GM18508 (cell line): ENCODE data around the gene YIPF1.
"Not testable (repeated sequence)": the region's sequence is repeated elsewhere in the genome, so short reads cannot be mapped to it uniquely, and the experiment has no call there.

Source experiments
- ATAC-seq: cut with Tn5 transposase; IDR thresholded peaks from one replicate; pipeline ENCODE4 v1.9.1; 2021; ENCODE audit warnings: moderate number of reproducible peaks; ENCODE audit not compliant: insufficient read depth, unreplicated experiment

The YIPF1 gene

GRCh38 chr1:53896635-53897229 lies 7.1 kb upstream of the YIPF1 start:
- ATAC-seq, result no peak

GRCh38 chr1:53895421-53895820 lies 5.8 kb upstream of the YIPF1 start:
- ATAC-seq, result no peak

GRCh38 chr1:53894644-53895043 lies 5.0 kb upstream of the YIPF1 start:
- no peak for ATAC-seq

- no peak for ATAC-seq
Measured at GRCh38 chr1:53893999-53894636, 4.5 kb upstream of the YIPF1 start, which contains the start of gene DIO1. Gene DIO1, plus strand, starts transcription at chr1:53894187. Its CDS starts 24 bp downstream, at chr1:53894211.

GRCh38 chr1:53892911-53893310 lies 3.3 kb upstream of the YIPF1 start:
- ATAC-seq, result no peak

- ATAC-seq, result no peak
Measured at GRCh38 chr1:53891678-53892077, 2.1 kb upstream of the YIPF1 start.

GRCh38 chr1:53891018-53891417 lies 1.4 kb upstream of the YIPF1 start:
- ATAC-seq, result no peak

GRCh38 chr1:53890522-53890941 lies 935 bp upstream of the YIPF1 start:
- no peak for ATAC-seq

- no peak for ATAC-seq
Measured at GRCh38 chr1:53888681-53889080, 916 bp downstream of the YIPF1 start.

GRCh38 chr1:53883600-53883999 lies 6.0 kb downstream of the YIPF1 start:
- not testable (repeated sequence) for ATAC-seq

- not testable (repeated sequence) for ATAC-seq
Measured at GRCh38 chr1:53881853-53882252, 7.7 kb downstream of the YIPF1 start.

GRCh38 chr1:53878492-53879105 lies 11.0 kb downstream of the YIPF1 start:
- ATAC-seq, result no peak

GRCh38 chr1:53875150-53875549 lies 14.4 kb downstream of the YIPF1 start:
- ATAC-seq, result not testable (repeated sequence)

GRCh38 chr1:53871773-53872484 lies 17.7 kb downstream of the YIPF1 start:
- no peak for ATAC-seq

GRCh38 chr1:53871221-53871620 lies 18.4 kb downstream of the YIPF1 start:
- ATAC-seq, result no peak

- no peak for ATAC-seq
Measured at GRCh38 chr1:53869454-53870117, 20.0 kb downstream of the YIPF1 start.

GRCh38 chr1:53868565-53868964 lies 21.0 kb downstream of the YIPF1 start:
- ATAC-seq, result no peak

- no peak for ATAC-seq
Measured at GRCh38 chr1:53862507-53862906, 27.1 kb downstream of the YIPF1 start.

- no peak for ATAC-seq
Measured at GRCh38 chr1:53860967-53861411, 28.6 kb downstream of the YIPF1 start.

- no peak for ATAC-seq
Measured at GRCh38 chr1:53851571-53852285, 37.9 kb downstream of the YIPF1 start.
